Activated CD8-positive, alpha-beta T cell treated with anti-CD3 and anti-CD28 coated beads for 36 hours (primary cell): ENCODE results near the gene CRMP1. TPM values are rescaled to one million over a fixed set of nuclear protein-coding genes. Genes with fewer than 3 reads are reported as not detected.

Experiments
- ATAC-seq: fragments of 200-7000 bp; cut with Tn5 transposase; one replicate; pipeline ENCODE4 v1.10.0; 2021; ENCODE audit warnings: mild to moderate bottlenecking, moderate library complexity
- CTCF ChIA-PET: fragments of 350-600 bp; sonication (Branson Sonifier 250); formaldehyde crosslinking; loops from one replicate; lab custom pipeline; 2021; ENCODE audit warnings: antibody characterized with exemption; lab: Charles Lee
- POLR2A ChIA-PET: fragments of 350-600 bp; sonication (Branson Sonifier 250); formaldehyde crosslinking; loops from one replicate; lab custom pipeline; 2021; ENCODE audit warnings: antibody characterized with exemption; lab: Charles Lee
- DNase-seq: peaks from one replicate; pipeline ENCODE4 v3.0.0-alpha.2; 2020
- H3K27ac Mint-ChIP-seq: one replicate; pipeline ENCODE4 v1.8.0; 2021; ENCODE audit warnings: mild to moderate bottlenecking, mixed read lengths
- H3K27me3 Mint-ChIP-seq: one replicate; pipeline ENCODE4 v1.8.0; 2021; ENCODE audit warnings: mixed read lengths
- H3K36me3 Mint-ChIP-seq: one replicate; pipeline ENCODE4 v1.8.0; 2021; ENCODE audit warnings: low read depth, mixed read lengths
- H3K4me1 Mint-ChIP-seq: one replicate; pipeline ENCODE4 v1.8.0; 2021; ENCODE audit warnings: low read depth, mixed read lengths
- H3K4me3 Mint-ChIP-seq: one replicate; pipeline ENCODE4 v1.8.0; 2021; ENCODE audit warnings: mild to moderate bottlenecking, moderate library complexity, mixed read lengths
- H3K9me3 Mint-ChIP-seq: one replicate; pipeline ENCODE4 v1.8.0; 2021; ENCODE audit warnings: mixed read lengths
- intact Hi-C: fragments of 100-400 bp; cut with micrococcal nuclease; formaldehyde crosslinking; loops from one replicate; pipeline ENCODE4 v1.10.0; 2022
- microRNA-seq: library from miRNA; unstranded; fragments of <30 nt; microRNA quantifications from one replicate; pipeline ENCODE4 v1.2.0, GENCODE V29; 2022; ENCODE audit warnings: borderline microRNAs expressed, borderline replicate concordance
- total RNA-seq, 2 experiments: library from RNA; stranded (reverse); gene quantifications; one replicate each; pipeline ENCODE4 v1.2.3, GENCODE V29; 2021
- TF ChIP-seq, protein P1 (sequence below): fragments of 200-600 bp; IDR thresholded peaks from one replicate; pipeline ENCODE4 v1.8.0; 2022; ENCODE audit warnings: antibody characterized with exemption, mild to moderate bottlenecking

The CRMP1 gene
- total RNA-seq, 2 experiments from 2014 or later: not detected

DNA sequence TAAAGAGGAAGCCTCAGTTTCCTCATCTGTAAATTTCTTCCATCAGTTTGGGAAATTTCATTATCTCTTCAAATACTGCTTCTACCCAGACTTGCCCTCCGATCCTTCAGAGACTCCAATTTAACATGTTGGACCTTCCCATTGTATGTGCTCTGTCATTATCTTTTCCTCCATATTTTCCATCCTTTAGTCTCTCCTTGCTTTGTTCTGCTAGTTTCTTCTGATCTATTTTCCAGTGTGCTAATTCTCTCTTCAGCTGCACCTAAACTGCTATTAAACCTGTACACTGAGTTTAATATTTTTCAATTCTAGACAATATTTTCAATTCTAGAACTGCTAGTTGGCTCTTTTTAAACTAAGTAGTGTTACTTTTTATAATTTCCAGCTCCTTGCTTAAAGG, 116.4 kb downstream of the CRMP1 start:
- peaks cover 2% of the 10 kb centered on the region for H3K27me3 Mint-ChIP-seq
- DNase-seq: no peak
- no peak overlapping the region for H3K4me3 Mint-ChIP-seq
- POLR2A ChIA-PET: no interaction called here
- no peaks in the 10 kb centered on the region for H3K4me1 Mint-ChIP-seq
- no peak for ATAC-seq
- intact Hi-C loops: no loop called here
- TF ChIP-seq, protein P1, sequence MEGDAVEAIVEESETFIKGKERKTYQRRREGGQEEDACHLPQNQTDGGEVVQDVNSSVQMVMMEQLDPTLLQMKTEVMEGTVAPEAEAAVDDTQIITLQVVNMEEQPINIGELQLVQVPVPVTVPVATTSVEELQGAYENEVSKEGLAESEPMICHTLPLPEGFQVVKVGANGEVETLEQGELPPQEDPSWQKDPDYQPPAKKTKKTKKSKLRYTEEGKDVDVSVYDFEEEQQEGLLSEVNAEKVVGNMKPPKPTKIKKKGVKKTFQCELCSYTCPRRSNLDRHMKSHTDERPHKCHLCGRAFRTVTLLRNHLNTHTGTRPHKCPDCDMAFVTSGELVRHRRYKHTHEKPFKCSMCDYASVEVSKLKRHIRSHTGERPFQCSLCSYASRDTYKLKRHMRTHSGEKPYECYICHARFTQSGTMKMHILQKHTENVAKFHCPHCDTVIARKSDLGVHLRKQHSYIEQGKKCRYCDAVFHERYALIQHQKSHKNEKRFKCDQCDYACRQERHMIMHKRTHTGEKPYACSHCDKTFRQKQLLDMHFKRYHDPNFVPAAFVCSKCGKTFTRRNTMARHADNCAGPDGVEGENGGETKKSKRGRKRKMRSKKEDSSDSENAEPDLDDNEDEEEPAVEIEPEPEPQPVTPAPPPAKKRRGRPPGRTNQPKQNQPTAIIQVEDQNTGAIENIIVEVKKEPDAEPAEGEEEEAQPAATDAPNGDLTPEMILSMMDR: no peak
- no peak overlapping the region for H3K27ac Mint-ChIP-seq
- CTCF ChIA-PET: no interaction called here
- H3K9me3 Mint-ChIP-seq: peaks cover 13% of the 10 kb centered on the region
- H3K36me3 Mint-ChIP-seq: no peaks in the 10 kb centered on the region

DNA sequence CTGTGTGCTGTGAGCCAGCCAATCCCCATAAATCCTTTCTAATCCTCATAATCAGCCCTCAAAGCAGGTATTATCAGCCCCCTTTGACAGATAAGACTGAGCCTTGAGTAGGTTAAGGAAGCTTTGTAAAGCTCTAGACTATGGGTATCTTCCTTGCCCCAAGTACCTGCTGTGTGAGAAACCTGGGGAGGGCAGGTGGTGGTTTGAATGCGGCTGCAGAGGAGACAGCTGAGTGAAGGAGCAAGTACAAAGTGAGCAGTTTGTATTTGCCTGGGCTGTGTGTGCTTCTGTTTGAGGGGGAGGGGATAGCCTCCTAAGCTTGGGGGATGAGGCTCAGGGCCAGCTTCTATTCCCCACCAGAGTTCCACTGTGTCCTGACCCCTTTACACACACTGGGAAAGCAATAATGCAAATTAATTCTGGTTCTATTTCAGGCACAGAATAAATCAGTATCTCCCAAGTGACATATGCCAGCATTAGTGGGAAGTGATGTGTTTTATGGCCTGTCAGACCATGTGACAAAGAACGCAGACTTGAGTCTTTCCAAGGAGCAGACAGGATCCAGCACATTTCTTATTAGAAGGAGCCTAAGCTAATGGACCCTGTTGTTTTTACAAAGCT, 118.4 kb downstream of the CRMP1 start:
- intact Hi-C loops: no loop called here
- no peaks in the 10 kb centered on the region for H3K36me3 Mint-ChIP-seq
- peaks cover 13% of the 10 kb centered on the region for H3K9me3 Mint-ChIP-seq

DNA sequence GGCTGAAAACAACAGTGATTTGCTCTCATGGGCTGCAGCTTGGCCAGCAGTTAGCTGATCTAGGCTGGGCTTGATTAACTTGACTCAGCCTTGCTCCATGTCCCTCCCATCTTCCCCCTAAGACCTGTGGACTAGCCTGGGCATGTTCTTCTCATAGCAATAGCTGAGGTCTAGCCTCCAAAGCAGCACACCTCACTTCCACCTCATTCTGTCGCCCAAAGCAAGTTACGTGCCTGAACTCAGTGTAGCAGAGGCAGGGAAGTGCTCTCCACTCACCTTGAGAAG, 119.7 kb downstream of the CRMP1 start:
- peaks cover 14% of the 10 kb centered on the region for H3K9me3 Mint-ChIP-seq
- TF ChIP-seq, protein P1: no peak
- no peak for DNase-seq
- no peak for ATAC-seq
- H3K4me3 Mint-ChIP-seq: no peak overlapping the region
- H3K27me3 Mint-ChIP-seq: peaks cover 2% of the 10 kb centered on the region
- H3K27ac Mint-ChIP-seq: no peak overlapping the region
- ChIA-PET CTCF (no interaction called here), POLR2A (no interaction called here)
- peaks cover 1% of the 10 kb centered on the region for H3K36me3 Mint-ChIP-seq
- intact Hi-C loops: no loop called here
- no peaks in the 10 kb centered on the region for H3K4me1 Mint-ChIP-seq

More for the DNA sequence above, 118.4 kb downstream of the CRMP1 start:
- no peak overlapping the region for H3K27ac Mint-ChIP-seq
- no peak overlapping the region for H3K4me3 Mint-ChIP-seq
- CTCF ChIA-PET: no interaction called here
- DNase-seq: no peak
- H3K4me1 Mint-ChIP-seq: no peaks in the 10 kb centered on the region
- POLR2A ChIA-PET: interaction anchor here (0.6 kb wide), 1 partner anchor 69 kb away, joined by 3 read pairs; no protein-coding TSS in a partner anchor
- ATAC-seq: no peak
- TF ChIP-seq, protein P1: no peak
- peaks cover 2% of the 10 kb centered on the region for H3K27me3 Mint-ChIP-seq

DNA sequence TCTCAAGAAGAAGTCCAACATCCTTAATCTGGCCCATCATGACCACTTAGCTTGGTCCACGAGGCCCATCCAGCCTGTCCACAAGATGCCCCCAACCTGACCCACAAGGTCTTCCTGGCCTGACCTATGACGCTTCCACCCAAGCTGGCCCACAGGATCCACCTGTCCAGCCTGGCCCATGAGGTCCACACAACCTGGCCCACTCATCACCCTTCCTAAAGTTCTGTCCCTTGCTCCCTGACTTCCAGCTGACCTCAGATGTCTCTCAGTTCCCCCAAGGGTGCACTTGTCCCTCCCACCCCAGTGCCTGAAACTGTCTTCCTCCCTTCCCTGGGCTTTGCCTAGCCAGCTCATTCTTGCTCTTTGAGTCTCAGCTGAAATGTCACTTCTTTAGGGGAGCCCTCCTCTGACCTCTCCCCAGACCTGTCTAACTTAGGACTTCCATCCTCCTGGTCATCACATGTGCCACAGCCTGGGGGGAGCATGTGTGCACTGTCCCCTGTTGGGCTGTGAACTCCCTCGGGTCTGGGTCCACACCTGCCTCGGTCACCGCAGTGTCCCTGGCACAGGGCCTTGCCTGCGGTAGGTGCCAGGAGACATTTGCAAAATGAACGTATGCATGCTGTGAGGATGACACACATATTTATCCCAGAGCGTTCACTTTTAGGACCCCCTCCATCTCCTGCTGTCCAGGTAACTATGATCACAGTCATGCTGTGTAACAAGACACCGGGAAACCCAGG, 120.2 kb downstream of the CRMP1 start:
- Mint-ChIP-seq H3K9me3 (peaks cover 18% of the 10 kb centered on the region), H3K27me3 (peaks cover 4% of the 10 kb centered on the region), H3K36me3 (peaks cover 1% of the 10 kb centered on the region), H3K4me1 (no peaks in the 10 kb centered on the region), H3K27ac (no peak overlapping the region), H3K4me3 (no peak overlapping the region)
- TF ChIP-seq, protein P1: no peak
- ATAC-seq (no peak), DNase-seq (no peak)
- POLR2A ChIA-PET: no interaction called here
- intact Hi-C loops: no loop called here
- CTCF ChIA-PET: no interaction called here

Small RNA genes within 50 kb of the gene (microRNA-seq; reads per million reads assigned to microRNA genes)
- gene MIR378D1: not detected

Other genes with a start within 250 kb of the CRMP1 start
- gene EVC2, start 184.5 kb downstream of the CRMP1 start, total RNA-seq: 1 to 10 TPM in 1 of 2 experiments, under 1 TPM in 1; 0.83 to 1.3 TPM
- gene EVC, start 181.9 kb downstream of the CRMP1 start, total RNA-seq: 1 to 10 TPM; 2.0 to 2.5 TPM
- gene C4orf50, start 125.3 kb upstream of the CRMP1 start, total RNA-seq: under 1 TPM; 0.07 TPM